CD1c-positive myeloid dendritic cell (primary cell): ENCODE results near the gene MPEG1.

ENCODE experiments used
- DNase-seq: peaks from one replicate; pipeline ENCODE4 v3.0.0-alpha.2; 2016; ENCODE audit errors: extremely low spot score

MPEG1 gene

DNA sequence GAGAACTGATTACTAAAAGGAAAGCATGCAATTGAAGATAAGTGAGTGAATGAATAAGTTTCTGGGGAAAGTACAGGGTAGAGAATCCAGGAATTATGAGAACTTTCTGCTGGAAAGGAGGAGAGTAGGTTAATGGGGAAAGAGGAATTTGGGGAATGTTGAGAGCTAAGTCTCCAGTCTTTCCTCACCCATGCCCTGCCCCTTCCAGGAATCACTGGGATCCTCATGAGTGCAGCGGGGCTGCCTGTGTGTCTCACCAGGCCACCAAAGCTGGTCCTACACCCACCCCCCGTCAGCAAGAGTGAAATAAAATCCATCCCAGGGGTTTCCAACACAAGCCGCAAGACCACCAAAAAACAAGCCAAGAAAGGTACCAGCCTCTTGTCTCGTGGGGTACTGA, 23.8 kb downstream of the MPEG1 start:
- no peak for DNase-seq

DNA sequence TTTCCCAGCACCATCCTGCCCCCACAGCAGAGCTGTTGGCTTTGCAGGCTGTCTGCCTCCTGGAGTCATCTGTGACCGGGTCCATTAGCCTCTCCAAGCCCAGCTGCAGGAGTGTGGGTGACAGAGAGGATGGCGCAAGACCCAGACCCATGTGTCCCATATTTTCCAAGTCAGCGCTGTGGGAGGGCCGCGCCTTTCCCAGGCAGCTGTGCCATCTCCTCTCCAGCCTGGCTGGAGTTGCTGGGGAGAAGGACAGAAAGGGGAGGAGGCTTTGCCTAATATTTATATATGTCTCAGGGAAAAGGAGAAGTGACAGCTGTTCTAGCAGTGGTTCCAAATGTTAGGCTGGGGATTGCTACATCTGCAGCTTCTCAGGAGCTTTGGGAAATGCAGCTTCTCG, 25.1 kb downstream of the MPEG1 start:
- DNase-seq = peak; percentile 49

DNA sequence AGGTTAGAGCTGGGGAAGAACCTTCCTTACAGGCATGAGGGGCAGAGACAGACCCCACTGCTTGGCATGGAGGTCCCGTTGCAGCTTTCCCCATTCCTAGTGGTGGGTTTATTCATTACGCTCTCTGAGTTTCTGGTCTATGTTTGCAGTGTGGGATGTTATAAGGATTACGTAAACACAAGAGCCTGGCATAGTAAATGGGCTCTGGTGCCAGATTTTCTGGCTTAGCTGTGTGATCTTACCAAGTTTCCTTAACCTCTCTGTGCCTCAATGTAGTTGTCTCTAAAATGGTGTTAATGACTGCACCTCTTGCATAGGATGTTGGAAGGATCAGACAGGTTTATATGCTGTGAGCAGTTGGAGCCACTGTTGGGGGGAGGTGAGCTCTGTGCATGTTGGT, 25.7 kb downstream of the MPEG1 start:
- DNase-seq = no peak

DNA sequence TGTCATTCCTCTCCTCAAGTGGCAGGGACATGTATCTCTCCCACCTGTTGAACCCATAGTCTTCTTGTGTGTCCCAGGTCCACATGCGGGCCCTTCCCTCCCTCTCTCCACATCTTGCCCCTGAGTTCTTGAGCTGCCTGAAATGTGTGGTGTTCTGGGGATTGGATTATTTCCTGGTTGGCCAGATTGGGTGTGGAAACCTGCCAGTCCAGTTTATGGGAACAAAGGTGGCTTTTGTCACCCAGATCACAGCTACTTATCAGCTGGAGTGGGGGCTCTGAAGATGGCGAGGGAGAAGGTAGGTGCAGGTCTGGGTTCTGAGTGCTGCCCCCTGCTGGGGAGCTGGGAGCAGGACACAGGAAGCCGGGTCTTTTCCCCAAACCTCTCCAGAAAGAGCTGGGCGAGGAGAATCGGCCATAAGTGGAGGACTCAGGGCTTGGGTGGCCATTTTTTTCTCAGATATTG, 26.6 kb downstream of the MPEG1 start:
- peak; percentile 36 for DNase-seq

DNA sequence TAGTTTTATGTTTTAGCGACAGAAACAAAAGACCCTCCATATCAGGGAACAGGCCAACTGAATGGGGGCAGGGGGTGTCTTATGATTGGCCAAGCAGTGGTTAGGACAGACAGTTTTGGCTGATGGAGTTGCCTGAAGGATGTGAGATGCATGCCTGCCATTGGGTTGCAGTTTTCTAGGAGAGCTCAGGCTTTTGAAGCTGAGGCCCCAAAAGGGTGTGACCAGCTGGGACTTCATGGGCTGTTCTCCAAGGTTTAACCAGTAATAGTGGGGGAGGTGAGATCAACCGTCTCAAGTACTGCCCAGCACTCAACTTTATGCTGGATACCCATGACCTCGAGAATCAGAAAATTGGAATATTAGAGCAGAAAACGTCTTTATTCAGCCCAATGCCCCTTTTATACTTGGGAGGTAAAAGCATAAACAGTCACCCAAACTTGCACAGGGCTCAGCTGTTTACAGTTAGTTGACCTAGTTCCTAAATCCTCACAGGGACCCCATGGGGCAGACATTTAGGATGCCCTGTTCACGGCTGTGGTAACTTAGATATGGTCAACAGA, 27.3 kb downstream of the MPEG1 start:
- no peak for DNase-seq

DNA sequence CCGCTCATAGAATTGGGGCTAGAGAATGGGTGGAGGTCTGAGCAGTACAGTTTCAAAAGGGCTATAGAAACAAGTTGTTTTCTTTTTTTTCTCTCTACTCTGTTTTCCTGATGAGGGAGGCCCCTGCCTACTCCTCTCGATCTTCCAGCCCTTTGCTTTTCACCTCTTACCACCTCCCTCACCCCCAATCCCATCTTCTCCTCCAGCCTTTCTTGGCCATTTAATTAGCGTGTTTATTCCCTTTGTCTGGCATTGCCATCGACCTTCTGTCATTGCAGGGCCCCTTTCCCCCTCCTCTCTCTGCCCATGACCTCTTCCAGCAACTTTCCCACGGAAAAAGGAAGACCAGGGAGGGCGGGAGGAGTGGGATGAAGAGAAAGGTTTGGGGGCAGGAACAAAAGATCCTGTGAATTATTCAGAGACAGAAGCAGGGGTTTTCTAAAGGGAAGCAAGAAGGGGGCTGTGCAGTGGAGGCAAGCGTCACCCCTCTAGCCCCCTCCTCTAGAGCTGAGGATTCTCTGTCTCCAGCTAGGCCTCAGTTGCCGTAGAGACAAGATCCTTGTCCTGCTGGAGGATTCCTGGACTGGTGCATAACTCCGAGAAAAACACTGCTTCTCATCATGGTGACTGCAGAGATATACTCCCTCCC, 27.9 kb downstream of the MPEG1 start:
- DNase-seq = no peak

DNA sequence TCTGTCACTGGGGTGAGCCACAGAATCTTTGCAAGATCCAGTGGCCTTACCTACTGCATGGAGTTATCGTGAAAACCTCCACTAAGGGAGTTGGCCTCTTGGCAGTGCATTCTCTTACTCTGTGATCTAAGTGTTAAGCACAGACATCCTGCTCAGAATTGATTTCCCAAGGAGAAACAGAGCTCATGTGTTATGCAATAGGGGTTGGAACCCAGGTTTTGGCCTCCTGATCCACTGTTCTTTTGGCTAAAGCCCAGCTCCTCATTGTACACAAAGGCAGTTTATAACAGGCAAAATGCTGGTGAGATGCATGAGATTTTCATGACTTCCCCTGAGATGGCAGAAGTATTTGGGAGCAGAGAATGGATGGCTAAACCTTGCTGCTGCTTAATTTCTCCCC, 29.0 kb downstream of the MPEG1 start:
- no peak for DNase-seq

DNA sequence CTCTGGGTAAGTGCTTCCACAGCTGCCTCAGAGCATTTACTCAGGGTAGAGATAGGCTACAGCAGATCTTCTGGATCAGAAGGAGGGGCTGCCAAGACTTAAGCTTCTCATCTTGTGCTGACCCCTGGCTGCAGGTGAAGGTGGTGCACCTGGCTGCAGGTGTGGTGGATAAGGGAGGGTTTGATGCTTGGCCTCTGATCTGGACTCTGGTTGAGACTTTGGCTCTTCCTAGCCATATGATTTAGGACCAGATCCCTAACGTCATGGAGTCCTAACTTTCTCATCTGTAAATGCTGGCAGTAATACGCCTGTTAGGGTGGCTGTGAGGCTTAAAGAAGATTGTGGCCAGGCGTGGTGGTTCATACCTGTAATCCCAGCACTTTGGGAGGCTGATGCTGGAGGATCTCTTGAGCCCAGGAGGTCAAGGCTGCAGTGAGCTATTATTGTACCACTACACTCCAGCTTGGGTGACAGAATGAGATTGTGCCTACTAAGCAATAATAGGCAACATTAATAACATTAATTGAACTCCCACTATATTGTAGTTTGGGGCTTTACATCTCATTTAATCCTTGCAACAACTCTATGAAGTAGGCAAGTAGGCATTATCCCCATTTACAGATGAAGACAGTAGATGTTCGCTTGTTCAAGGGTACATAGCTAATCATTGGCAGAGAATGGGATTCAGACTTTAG, 30.1 kb downstream of the MPEG1 start:
- DNase-seq = no peak

DNA sequence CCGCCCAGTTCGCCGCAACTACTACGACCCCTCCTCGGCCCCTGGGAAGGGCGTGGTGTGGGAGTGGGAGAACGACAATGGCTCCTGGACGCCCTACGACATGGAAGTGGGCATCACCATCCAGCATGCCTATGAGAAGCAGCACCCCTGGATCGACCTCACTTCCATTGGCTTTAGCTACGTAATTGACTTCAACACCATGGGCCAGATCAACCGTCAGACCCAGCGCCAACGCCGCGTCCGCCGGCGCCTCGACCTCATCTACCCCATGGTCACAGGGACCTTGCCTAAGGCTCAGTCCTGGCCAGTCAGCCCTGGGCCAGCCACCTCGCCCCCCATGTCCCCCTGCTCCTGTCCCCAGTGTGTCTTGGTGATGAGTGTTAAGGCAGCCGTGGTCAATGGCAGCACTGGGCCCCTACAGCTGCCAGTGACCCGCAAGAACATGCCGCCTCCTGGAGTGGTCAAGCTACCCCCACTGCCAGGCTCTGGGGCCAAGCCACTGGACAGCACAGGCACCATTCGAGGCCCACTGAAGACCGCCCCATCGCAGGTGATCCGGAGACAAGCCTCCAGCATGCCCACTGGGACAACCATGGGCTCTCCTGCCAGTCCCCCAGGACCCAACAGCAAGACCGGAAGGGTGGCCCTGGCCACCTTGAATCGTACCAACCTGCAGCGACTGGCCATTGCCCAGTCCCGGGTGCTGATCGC, 30.8 kb downstream of the MPEG1 start:
- no peak for DNase-seq

DNA sequence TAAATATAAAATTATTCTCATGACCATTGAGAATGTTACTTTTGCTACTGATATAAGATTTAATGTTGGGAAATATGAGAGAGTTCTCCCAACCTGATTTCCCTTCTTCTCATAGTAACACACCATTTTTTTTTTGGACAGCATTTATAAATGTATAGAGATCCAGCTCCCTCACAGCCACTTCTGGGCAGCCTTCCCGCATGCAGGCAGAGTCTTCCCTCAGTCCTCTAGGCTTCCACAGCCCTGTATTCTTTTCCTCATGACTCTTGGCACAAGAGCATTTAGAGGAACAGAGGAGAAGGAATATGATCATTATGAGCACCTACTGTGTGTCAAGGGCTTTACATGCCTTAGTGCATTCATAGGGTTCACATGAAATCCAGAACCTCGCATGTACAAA, 31.8 kb downstream of the MPEG1 start:
- no peak for DNase-seq

DNA sequence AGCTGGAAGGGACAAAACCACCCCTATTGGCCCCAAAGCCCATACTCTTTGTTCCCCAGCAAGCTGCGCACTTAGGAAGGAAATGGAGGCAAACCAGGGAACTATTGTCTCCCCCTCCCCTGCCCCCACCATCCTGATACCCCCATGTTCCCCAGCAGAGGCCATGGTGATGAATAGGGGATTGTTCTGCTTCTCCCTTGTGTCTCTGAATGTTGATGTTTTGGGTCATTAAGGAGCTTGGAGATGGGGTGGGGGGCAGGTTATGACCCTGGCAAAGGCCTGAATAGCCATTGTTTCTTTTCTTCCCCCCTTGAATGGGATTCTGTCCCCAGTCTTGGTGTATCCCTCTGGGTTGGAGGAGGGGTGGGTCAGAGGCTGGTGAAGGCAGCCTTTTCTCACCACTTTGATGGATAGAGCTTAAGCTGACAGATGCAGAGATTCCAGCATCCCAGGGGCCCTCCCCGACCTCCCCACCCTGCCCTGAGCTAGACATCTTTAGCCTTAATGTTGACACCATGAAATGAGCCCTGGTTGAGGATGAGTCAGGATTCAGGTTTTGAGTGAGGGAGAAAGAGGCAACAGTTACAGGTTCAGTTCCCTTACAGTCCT, 32.5 kb downstream of the MPEG1 start:
- DNase-seq = no peak

DNA sequence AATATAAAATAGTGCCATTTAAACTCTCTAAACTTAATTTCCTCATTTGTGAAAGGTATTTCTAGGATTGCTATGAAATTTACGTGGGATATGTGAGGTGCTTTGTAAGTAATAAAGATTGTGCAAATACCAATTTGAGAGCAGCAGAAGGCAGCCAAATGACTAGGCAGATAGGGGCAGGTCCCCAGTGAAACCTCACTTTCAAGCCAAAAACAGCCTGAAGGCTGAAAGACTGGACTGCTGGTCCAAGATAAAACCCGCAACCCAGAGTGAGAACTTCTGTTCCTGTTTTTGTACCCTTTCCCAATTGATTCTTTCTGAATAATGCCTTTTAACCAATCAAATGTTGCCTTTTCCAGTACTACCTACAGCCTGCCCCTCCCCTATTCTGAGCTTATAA, 33.6 kb downstream of the MPEG1 start:
- DNase-seq = no peak

DNA sequence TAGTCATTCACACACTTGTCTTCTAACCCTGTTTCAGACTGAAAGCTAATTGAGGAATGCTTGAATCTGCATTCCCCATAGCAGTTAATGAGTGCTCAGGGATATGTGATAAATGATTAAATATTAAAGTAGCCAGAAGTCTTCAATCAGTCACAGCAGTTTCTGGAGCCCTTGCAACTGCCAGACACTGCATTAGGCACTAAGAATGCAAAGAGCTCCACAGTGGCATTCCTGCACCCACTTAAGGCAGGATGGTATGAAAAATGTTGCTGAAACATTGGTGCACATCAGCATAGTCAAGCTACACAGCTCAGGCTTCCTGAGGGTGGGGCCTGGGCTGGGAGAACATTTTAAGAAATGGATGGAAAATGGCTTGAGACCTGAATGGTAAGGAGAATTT, 34.3 kb downstream of the MPEG1 start:
- no peak for DNase-seq

DNA sequence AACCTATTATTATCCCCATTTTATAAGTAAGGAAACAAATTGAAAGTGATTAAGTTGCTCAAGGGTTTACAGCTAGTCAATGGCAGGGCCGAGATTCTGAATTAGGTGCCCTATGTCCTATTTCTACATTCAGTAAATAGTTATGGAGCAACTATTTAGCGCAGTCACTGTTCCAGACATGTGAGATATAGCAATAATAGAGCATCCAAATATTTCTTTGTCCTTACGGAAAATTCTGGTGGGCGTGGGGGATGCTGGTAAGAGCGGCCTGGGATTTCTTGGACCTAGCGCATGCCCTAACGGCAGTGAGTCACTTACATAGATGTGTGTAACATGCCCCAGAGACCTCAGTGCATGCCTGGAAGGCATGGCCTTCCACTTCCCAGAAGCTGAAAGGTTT, 36.4 kb downstream of the MPEG1 start:
- DNase-seq = no peak

DNA sequence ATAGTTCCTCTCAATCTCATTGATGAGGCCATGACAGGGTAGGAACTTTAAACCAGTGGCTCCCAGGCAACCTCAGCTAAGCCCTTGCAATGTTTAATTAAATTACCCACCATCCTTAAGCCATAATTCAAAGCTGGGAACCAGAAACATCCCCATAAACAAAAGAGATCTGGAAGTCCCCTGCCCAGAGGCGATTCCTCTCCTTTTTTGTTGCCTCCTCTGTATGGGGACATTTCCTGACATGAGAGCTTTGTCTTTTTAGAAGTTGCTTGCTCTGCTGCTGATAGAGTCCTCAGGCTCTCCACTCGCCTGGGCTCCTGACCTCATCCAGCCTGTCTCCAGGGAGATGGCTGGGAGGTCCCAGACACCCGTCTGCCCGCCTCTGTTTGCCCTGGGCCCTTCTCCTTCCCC, 37.6 kb downstream of the MPEG1 start:
- DNase-seq = no peak

DNA sequence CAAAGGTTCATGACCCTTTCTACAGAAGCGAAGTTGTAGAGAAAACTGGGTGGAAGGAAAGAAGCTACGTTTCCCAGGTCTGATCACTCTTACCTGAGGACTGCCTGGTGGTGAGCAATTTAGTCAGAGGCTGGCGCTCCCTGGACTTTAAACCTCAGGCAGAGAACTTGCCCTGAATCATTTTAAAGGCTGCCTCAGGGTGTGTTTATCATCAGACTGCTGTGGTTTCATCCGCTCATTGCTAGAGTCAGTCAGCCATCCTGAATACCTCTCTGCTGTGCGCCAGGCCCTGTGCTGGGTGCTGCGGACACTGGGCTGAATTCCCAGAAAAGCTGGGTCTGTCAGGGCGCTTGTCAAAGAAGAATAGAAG, 38.1 kb downstream of the MPEG1 start:
- DNase-seq = no peak

DNA sequence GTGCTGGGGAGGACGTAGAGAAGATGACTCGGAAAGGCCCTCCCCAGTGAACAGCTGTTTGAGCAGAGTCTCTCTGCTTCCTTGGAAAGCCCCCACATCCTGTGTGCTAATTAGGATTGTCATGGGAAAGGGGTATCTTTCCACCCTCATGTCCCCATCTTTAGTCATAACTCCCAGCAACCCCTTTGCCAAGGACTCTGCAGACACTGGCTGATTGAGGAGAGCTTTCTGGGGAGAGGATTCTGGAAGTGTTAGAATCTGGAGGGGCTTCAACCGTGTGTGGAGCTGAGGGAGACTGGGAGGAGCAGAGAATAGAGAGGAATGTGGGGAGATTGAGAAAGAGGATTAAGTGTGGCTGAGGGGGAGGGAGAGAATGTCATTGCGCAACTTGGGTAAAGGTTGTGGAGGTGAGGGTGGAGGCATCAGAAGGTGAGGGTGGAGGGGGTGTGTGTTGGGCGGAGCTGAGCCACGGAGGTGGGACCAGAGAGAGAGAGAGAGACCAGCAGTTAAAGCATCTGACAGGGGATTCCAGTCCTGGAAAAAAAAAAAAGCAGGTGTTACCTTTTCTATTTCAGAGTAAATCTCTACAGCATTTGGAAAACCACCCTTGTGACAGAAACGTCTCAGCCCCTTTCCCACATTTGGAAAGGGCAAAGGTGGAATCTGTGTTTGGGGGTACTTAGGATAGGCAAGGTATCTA, 38.6 kb downstream of the MPEG1 start:
- no peak for DNase-seq

DNA sequence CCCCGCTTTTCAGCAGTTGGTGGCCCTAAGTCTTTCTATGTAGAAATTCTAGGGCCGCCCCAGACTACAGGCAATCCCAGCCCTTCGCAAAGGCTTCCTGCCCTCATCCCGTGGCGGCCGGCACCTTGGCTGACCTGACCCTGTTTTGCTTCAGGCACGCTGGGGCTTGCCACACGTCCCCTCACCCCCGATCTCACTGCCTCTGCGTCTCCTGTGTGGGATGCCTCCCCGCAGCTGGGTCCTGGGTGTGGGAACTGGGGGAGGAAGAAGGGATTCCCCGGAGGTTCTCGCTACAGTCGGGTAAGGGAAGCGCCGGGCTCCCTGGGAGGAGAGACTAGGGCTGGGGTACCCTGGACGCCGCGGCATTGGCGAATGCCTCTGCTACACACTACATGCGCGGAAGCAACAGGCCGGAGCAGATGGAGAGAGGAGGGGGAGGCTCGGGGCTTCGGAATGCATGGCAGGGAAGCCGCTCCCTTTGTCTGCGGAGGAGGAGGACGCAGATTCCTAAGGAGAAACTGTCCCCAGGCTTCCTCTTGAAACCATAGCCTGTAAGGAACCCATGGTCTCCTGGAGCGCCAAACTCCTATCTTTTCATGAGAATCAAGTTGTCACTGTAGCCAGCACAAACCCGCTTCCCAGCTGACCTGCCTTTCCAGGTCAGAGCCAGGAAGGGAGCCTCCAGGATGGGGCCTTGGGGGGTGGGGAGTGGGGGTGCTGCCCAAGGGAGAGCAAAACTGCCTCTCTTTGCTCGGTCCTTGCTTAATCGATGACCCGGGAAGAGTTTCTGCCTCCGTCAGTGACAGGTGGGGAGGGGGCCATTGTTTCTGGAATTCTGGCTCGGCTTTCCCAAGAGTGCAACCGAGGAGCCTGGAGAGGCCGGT, 39.4 kb downstream of the MPEG1 start:
- peak; percentile 47 for DNase-seq

DNA sequence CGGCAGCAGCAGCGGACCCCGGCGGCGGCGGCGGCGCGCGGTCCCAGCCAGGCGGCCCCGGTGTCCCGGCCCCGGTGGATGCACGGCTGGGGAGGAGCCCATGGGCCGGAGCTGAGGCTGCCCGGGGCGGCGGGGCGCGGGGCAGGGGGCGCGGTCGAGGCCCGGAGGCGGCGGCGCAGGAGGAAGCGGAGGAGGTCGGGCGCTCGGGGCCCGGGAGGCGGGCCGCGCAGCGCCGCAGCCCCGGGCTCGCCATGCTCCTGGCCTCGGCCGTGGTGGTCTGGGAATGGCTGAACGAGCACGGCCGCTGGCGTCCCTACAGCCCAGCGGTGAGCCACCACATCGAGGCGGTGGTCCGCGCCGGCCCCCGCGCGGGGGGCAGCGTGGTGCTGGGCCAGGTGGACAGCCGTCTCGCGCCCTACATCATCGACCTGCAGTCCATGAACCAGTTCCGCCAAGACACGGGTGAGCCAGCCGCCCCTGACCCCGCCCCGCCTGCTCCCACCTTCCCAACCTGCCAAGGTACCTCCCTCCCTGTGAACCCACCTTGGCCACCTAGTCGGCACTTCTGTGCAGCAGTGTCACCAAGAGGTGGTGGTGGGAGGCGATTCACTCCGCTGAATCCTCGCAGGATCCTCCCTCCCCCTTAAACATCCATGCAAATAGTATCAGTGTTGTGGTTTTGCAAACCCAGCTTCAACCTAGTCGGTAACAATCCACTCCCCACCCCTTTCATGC, 40.2 kb downstream of the MPEG1 start:
- DNase-seq = peak; percentile 16
